K562 (cell line): Measurements from ENCODE around the gene CDKN2AIPNL. TPM values are rescaled to one million over a fixed set of nuclear protein-coding genes. Genes with fewer than 3 reads are reported as not detected.

Experiments
- NONO ChIP-seq, 2 experiments: fragments of 200-400 bp in 1 of 2; fragments of 450-650 bp in 1 of 2; formaldehyde crosslinking in 1 of 2; IDR thresholded peaks; 2 replicates each; pipeline ENCODE4 v1.6.1; 2017; ENCODE audit warnings: low read depth in 2 of 2, mild to moderate bottlenecking in 2 of 2, moderate library complexity in 2 of 2, low read length in 1 of 2
- ZNF384 ChIP-seq: IDR thresholded peaks from 2 replicates; pipeline ENCODE4 v1.6.1; 2012; ENCODE audit warnings: low read depth, low read length, improper control_type of control experiment
- ZNF592 ChIP-seq: fragments of 450-650 bp; IDR thresholded peaks from 2 replicates; pipeline ENCODE4 v1.6.1; 2017; ENCODE audit warnings: antibody characterized with exemption, mild to moderate bottlenecking
- polyA plus RNA-seq, 8 experiments: library from polyadenylated mRNA; depleted of rRNA in 4 of 8; stranded (reverse) in 5 of 8; unstranded in 3 of 8; fragments of >200 nt; fragmentation: Nextera tagmentation in 2 of 8; fragmentation: Illumina TruSeq in 1 of 8; extraction: Ambion mirVana in 2 of 8; extraction: Trizol in 1 of 8; gene quantifications; 2 replicates each; pipeline versions ENCODE4 v1.2.1 to v1.2.3, GENCODE V29; 2011 to 2014; ENCODE audit warnings: inconsistent platforms in 1 of 8, missing spikeins in 1 of 8
- total RNA-seq, 7 experiments: library from RNA; depleted of rRNA in 6 of 7; stranded (reverse); fragments of >200 nt in 6 of 7; fragmentation: Illumina TruSeq in 2 of 7; extraction: Trizol in 2 of 7; gene quantifications; 2 replicates each; pipeline versions ENCODE4 v1.2.1 to v1.2.3, GENCODE V29; 2011 to 2021; ENCODE audit warnings: low replicate concordance in 1 of 7
- TF ChIP-seq, protein P1 (sequence below): fragments of 450-650 bp; IDR thresholded peaks from 2 replicates; pipeline ENCODE4 v1.6.1; 2016; ENCODE audit warnings: mild to moderate bottlenecking, moderate library complexity
- TF ChIP-seq, protein P2 (sequence below): fragments of 450-650 bp; IDR thresholded peaks from 2 replicates; pipeline ENCODE4 v1.6.1; 2018; ENCODE audit not compliant: partially characterized antibody

Gene CDKN2AIPNL
- total and polyA plus RNA-seq, 9 of the 15 experiments (the other 6 are each of a cell fraction or from before 2014, with no cell fraction given), result 19.9 to 46.9 (median 42.2) TPM

DNA sequence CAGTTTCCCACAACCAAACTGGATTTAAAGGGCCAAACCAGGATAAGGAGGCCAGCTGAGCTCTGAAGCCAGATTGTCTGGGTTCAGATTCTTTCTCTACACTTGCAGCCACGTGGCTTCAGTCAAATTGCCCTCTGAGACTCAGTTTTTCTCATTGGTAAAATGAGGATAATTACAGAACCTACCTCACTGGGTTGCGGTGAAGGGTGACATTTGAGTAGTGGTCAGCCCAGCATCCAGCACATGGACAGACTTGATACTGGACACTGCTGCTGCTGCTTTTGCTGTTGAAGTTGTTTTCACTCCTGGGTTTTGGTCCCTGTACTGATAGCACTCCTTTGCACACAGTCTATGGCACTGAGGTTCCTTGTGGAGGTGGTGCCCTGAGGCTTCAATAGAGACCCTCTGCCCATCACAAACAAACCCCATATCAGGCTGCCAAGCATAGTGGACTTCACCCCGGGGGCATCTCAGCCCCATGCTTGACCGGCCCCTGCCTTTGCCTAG is 25.7 kb upstream of the CDKN2AIPNL start (continued):
- TF ChIP-seq, protein P1, sequence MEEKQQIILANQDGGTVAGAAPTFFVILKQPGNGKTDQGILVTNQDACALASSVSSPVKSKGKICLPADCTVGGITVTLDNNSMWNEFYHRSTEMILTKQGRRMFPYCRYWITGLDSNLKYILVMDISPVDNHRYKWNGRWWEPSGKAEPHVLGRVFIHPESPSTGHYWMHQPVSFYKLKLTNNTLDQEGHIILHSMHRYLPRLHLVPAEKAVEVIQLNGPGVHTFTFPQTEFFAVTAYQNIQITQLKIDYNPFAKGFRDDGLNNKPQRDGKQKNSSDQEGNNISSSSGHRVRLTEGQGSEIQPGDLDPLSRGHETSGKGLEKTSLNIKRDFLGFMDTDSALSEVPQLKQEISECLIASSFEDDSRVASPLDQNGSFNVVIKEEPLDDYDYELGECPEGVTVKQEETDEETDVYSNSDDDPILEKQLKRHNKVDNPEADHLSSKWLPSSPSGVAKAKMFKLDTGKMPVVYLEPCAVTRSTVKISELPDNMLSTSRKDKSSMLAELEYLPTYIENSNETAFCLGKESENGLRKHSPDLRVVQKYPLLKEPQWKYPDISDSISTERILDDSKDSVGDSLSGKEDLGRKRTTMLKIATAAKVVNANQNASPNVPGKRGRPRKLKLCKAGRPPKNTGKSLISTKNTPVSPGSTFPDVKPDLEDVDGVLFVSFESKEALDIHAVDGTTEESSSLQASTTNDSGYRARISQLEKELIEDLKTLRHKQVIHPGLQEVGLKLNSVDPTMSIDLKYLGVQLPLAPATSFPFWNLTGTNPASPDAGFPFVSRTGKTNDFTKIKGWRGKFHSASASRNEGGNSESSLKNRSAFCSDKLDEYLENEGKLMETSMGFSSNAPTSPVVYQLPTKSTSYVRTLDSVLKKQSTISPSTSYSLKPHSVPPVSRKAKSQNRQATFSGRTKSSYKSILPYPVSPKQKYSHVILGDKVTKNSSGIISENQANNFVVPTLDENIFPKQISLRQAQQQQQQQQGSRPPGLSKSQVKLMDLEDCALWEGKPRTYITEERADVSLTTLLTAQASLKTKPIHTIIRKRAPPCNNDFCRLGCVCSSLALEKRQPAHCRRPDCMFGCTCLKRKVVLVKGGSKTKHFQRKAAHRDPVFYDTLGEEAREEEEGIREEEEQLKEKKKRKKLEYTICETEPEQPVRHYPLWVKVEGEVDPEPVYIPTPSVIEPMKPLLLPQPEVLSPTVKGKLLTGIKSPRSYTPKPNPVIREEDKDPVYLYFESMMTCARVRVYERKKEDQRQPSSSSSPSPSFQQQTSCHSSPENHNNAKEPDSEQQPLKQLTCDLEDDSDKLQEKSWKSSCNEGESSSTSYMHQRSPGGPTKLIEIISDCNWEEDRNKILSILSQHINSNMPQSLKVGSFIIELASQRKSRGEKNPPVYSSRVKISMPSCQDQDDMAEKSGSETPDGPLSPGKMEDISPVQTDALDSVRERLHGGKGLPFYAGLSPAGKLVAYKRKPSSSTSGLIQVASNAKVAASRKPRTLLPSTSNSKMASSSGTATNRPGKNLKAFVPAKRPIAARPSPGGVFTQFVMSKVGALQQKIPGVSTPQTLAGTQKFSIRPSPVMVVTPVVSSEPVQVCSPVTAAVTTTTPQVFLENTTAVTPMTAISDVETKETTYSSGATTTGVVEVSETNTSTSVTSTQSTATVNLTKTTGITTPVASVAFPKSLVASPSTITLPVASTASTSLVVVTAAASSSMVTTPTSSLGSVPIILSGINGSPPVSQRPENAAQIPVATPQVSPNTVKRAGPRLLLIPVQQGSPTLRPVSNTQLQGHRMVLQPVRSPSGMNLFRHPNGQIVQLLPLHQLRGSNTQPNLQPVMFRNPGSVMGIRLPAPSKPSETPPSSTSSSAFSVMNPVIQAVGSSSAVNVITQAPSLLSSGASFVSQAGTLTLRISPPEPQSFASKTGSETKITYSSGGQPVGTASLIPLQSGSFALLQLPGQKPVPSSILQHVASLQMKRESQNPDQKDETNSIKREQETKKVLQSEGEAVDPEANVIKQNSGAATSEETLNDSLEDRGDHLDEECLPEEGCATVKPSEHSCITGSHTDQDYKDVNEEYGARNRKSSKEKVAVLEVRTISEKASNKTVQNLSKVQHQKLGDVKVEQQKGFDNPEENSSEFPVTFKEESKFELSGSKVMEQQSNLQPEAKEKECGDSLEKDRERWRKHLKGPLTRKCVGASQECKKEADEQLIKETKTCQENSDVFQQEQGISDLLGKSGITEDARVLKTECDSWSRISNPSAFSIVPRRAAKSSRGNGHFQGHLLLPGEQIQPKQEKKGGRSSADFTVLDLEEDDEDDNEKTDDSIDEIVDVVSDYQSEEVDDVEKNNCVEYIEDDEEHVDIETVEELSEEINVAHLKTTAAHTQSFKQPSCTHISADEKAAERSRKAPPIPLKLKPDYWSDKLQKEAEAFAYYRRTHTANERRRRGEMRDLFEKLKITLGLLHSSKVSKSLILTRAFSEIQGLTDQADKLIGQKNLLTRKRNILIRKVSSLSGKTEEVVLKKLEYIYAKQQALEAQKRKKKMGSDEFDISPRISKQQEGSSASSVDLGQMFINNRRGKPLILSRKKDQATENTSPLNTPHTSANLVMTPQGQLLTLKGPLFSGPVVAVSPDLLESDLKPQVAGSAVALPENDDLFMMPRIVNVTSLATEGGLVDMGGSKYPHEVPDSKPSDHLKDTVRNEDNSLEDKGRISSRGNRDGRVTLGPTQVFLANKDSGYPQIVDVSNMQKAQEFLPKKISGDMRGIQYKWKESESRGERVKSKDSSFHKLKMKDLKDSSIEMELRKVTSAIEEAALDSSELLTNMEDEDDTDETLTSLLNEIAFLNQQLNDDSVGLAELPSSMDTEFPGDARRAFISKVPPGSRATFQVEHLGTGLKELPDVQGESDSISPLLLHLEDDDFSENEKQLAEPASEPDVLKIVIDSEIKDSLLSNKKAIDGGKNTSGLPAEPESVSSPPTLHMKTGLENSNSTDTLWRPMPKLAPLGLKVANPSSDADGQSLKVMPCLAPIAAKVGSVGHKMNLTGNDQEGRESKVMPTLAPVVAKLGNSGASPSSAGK, result 0 out of 2 replicates have a peak, but pooled peaks have one; percentile 9
- TF ChIP-seq, protein P2, sequence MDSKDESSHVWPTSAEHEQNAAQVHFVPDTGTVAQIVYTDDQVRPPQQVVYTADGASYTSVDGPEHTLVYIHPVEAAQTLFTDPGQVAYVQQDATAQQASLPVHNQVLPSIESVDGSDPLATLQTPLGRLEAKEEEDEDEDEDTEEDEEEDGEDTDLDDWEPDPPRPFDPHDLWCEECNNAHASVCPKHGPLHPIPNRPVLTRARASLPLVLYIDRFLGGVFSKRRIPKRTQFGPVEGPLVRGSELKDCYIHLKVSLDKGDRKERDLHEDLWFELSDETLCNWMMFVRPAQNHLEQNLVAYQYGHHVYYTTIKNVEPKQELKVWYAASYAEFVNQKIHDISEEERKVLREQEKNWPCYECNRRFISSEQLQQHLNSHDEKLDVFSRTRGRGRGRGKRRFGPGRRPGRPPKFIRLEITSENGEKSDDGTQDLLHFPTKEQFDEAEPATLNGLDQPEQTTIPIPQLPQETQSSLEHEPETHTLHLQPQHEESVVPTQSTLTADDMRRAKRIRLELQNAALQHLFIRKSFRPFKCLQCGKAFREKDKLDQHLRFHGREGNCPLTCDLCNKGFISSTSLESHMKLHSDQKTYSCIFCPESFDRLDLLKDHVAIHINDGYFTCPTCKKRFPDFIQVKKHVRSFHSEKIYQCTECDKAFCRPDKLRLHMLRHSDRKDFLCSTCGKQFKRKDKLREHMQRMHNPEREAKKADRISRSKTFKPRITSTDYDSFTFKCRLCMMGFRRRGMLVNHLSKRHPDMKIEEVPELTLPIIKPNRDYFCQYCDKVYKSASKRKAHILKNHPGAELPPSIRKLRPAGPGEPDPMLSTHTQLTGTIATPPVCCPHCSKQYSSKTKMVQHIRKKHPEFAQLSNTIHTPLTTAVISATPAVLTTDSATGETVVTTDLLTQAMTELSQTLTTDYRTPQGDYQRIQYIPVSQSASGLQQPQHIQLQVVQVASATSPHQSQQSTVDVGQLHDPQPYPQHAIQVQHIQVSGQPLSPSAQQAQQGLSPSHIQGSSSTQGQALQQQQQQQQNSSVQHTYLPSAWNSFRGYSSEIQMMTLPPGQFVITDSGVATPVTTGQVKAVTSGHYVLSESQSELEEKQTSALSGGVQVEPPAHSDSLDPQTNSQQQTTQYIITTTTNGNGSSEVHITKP, result no peak
- no peak for TF ChIP-seq NONO (IDR thresholded peaks at IDR 0.05; ENCODE audit: low read depth in 2 of 2, low read length in 1 of 2)
- peak; percentile 6; the same call in 1 of the 2 replicates for TF ChIP-seq ZNF592
- TF ChIP-seq ZNF384, result no peak
- TF ChIP-seq, all 486 proteins: peak for 5
